CD4-positive, CD25-positive, alpha-beta regulatory T cell (primary cell): ENCODE measurements around the gene C1orf174. TPM values are rescaled to one million over a fixed set of nuclear protein-coding genes. Genes with fewer than 3 reads are reported as not detected.
A peak's percentile ranks its signal among the peaks of the same experiment; 100 is the strongest.

Source experiments
- ATAC-seq, 2 donors: fragments of 150-1000 bp; cut with Tn5 transposase; one replicate each; pipeline ENCODE4 v1.10.0; 2021; ENCODE audit warnings: low read depth in 2 of 2, moderate number of reproducible peaks in 2 of 2, moderate library complexity in 1 of 2
- DNase-seq, 3 donors: peaks; one replicate each; pipeline versions ENCODE4 v3.0.0 to v3.0.0-alpha.2; 2012 to 2022; ENCODE audit warnings: mixed read lengths in 1 of 3
- H3K27ac ChIP-seq: one replicate; pipeline ENCODE4 v1.7.0; 2013; ENCODE audit warnings: mild to moderate bottlenecking, low read length; ENCODE audit not compliant: insufficient read depth, poor library complexity, severe bottlenecking
- H3K27me3 ChIP-seq: one replicate; pipeline ENCODE4 v1.7.0; 2013; ENCODE audit warnings: low read length; ENCODE audit not compliant: control insufficient read depth, insufficient read depth
- H3K36me3 ChIP-seq: one replicate; pipeline ENCODE4 v1.7.0; 2013; ENCODE audit warnings: mild to moderate bottlenecking, low read length, moderate library complexity; ENCODE audit not compliant: control insufficient read depth, insufficient read depth
- H3K4me1 ChIP-seq: 2 replicates; pipeline ENCODE4 v1.7.0; 2013; ENCODE audit warnings: mild to moderate bottlenecking, low read length; ENCODE audit not compliant: insufficient read depth, control insufficient read depth, poor library complexity, severe bottlenecking
- H3K4me3 ChIP-seq: one replicate; pipeline ENCODE4 v1.7.0; 2013; ENCODE audit warnings: low read depth, mild to moderate bottlenecking, low read length, moderate library complexity
- H3K9me3 ChIP-seq, 2 experiments: 1 replicate in 1 of 2; 2 replicates in 1 of 2; pipeline ENCODE4 v1.7.0; 2013; ENCODE audit warnings: low read length in 2 of 2, mild to moderate bottlenecking in 1 of 2, moderate library complexity in 1 of 2; ENCODE audit not compliant: control insufficient read depth in 2 of 2
- H3K27ac Mint-ChIP-seq, 3 donors: one replicate each; pipeline ENCODE4 v1.8.0; 2020 to 2022; ENCODE audit warnings: mild to moderate bottlenecking in 3 of 3, mixed read lengths in 3 of 3, moderate library complexity in 2 of 3
- H3K27me3 Mint-ChIP-seq: one replicate; pipeline ENCODE4 v1.8.0; 2022; ENCODE audit warnings: mild to moderate bottlenecking, mixed read lengths
- H3K36me3 Mint-ChIP-seq: one replicate; pipeline ENCODE4 v1.8.0; 2020; ENCODE audit warnings: mixed read lengths
- H3K4me1 Mint-ChIP-seq, 4 donors: one replicate each; pipeline ENCODE4 v1.8.0; 2020 to 2022; ENCODE audit warnings: mixed read lengths in 4 of 4, mild to moderate bottlenecking in 1 of 4
- H3K4me3 Mint-ChIP-seq, 4 donors: one replicate each; pipeline ENCODE4 v1.8.0; 2020 to 2022; ENCODE audit warnings: mild to moderate bottlenecking in 4 of 4, mixed read lengths in 4 of 4, moderate library complexity in 3 of 4
- H3K9me3 Mint-ChIP-seq, 7 donors: one replicate each; pipeline ENCODE4 v1.8.0; 2020 to 2022; ENCODE audit warnings: mixed read lengths in 7 of 7, mild to moderate bottlenecking in 3 of 7, moderate library complexity in 2 of 7
- polyA plus RNA-seq, 4 donors: library from polyadenylated mRNA; unstranded; fragments of 300-500 nt; fragmentation: Illumina TruSeq; gene quantifications; one replicate each; pipeline ENCODE4 v1.2.3, GENCODE V29; 2021
- total RNA-seq: library from RNA; stranded (reverse); gene quantifications from one replicate; pipeline ENCODE4 v1.2.3, GENCODE V29; 2022

C1orf174 gene
- total and polyA plus RNA-seq, 5 donors from 2014 or later, result 15.4 to 33.3 (median 26.3) TPM

GRCh38 chr1:3895279-3895950, 4.7 kb downstream of the C1orf174 start:
- DNase-seq (no peak), ATAC-seq (no peak)
- Histone ChIP-seq H3K4me1 (peaks cover 9% of the 10 kb centered on the region), H3K9me3 (peaks cover 0 to 10% of the 10 kb centered on the region in 2 experiments), H3K4me3 (no peak overlapping the region), H3K27me3 (no peaks in the 10 kb centered on the region), H3K36me3 (peaks cover 24% of the 10 kb centered on the region), H3K27ac (no peak overlapping the region)
- peak overlapping the region in 2 of 4 donors; percentile 35 to 83 for H3K4me3 Mint-ChIP-seq
- no peak overlapping the region for H3K27ac Mint-ChIP-seq
- no peaks in the 10 kb centered on the region for H3K27me3 Mint-ChIP-seq
- H3K4me1 Mint-ChIP-seq, result peaks cover 14 to 42% (median 28%) of the 10 kb centered on the region in 4 donors
- peaks cover 16% of the 10 kb centered on the region for H3K36me3 Mint-ChIP-seq
- H3K9me3 Mint-ChIP-seq, result peaks cover 0 to 14% (median 4%) of the 10 kb centered on the region in 7 donors

GRCh38 chr1:3894626-3895278, 5.3 kb downstream of the C1orf174 start:
- no peak overlapping the region for H3K4me3 ChIP-seq
- no peaks in the 10 kb centered on the region for H3K27me3 ChIP-seq
- no peaks in the 10 kb centered on the region for H3K27me3 Mint-ChIP-seq
- H3K36me3 ChIP-seq, result peaks cover 31% of the 10 kb centered on the region
- H3K9me3 ChIP-seq, result peaks cover 0 to 10% of the 10 kb centered on the region in 2 experiments
- H3K27ac ChIP-seq, result no peak overlapping the region
- peaks cover 14 to 41% (median 26%) of the 10 kb centered on the region in 4 donors for H3K4me1 Mint-ChIP-seq
- H3K27ac Mint-ChIP-seq, result no peak overlapping the region
- ATAC-seq, result no peak
- DNase-seq, result no peak
- H3K4me3 Mint-ChIP-seq, result peak overlapping the region in 1 of 4 donors; percentile 83
- peaks cover 9% of the 10 kb centered on the region for H3K4me1 ChIP-seq
- H3K9me3 Mint-ChIP-seq, result peaks cover 0 to 14% (median 4%) of the 10 kb centered on the region in 7 donors
- peaks cover 22% of the 10 kb centered on the region for H3K36me3 Mint-ChIP-seq

- peak overlapping the region in 1 of 3 donors; percentile 50 for H3K27ac Mint-ChIP-seq
- peaks cover 42% of the 10 kb centered on the region for H3K36me3 ChIP-seq
- H3K4me1 ChIP-seq, result no peaks in the 10 kb centered on the region
- no peaks in the 10 kb centered on the region for H3K27me3 Mint-ChIP-seq
- no peak overlapping the region for H3K27ac ChIP-seq
- H3K4me3 Mint-ChIP-seq, result no peak overlapping the region
- no peak overlapping the region for H3K4me3 ChIP-seq
- H3K9me3 ChIP-seq, result peaks cover 0 to 6% of the 10 kb centered on the region in 2 experiments
- ATAC-seq (no peak), DNase-seq (no peak)
- peaks cover 7 to 28% (median 18%) of the 10 kb centered on the region in 4 donors for H3K4me1 Mint-ChIP-seq
- no peaks in the 10 kb centered on the region for H3K27me3 ChIP-seq
- H3K9me3 Mint-ChIP-seq, result peaks cover 0 to 9% (median 4%) of the 10 kb centered on the region in 7 donors
- peaks cover 22% of the 10 kb centered on the region for H3K36me3 Mint-ChIP-seq
Measured at GRCh38 chr1:3893190-3893589, 6.9 kb downstream of the C1orf174 start.

GRCh38 chr1:3892748-3893147, 7.3 kb downstream of the C1orf174 start:
- peaks cover 0 to 2% of the 10 kb centered on the region in 2 experiments for H3K9me3 ChIP-seq
- H3K27me3 ChIP-seq, result no peaks in the 10 kb centered on the region
- no peaks in the 10 kb centered on the region for H3K27me3 Mint-ChIP-seq
- H3K27ac Mint-ChIP-seq, result peak overlapping the region in 1 of 3 donors; percentile 50
- H3K4me3 Mint-ChIP-seq, result no peak overlapping the region
- no peak overlapping the region for H3K4me3 ChIP-seq
- H3K4me1 Mint-ChIP-seq, result peaks cover 7 to 23% (median 16%) of the 10 kb centered on the region in 4 donors
- peaks cover 0 to 7% (median 2%) of the 10 kb centered on the region in 7 donors for H3K9me3 Mint-ChIP-seq
- peaks cover 27% of the 10 kb centered on the region for H3K36me3 Mint-ChIP-seq
- no peak for ATAC-seq
- peaks cover 45% of the 10 kb centered on the region for H3K36me3 ChIP-seq
- H3K4me1 ChIP-seq, result no peaks in the 10 kb centered on the region
- DNase-seq, result no peak
- H3K27ac ChIP-seq, result no peak overlapping the region

GRCh38 chr1:3891329-3891865, 8.7 kb downstream of the C1orf174 start:
- Histone ChIP-seq H3K4me3 (no peak overlapping the region), H3K27ac (no peak overlapping the region), H3K9me3 (no peaks in the 10 kb centered on the region), H3K27me3 (no peaks in the 10 kb centered on the region), H3K4me1 (no peaks in the 10 kb centered on the region), H3K36me3 (peaks cover 52% of the 10 kb centered on the region)
- no peaks in the 10 kb centered on the region for H3K27me3 Mint-ChIP-seq
- peaks cover 23% of the 10 kb centered on the region for H3K36me3 Mint-ChIP-seq
- peaks cover 0 to 15% (median 7%) of the 10 kb centered on the region in 4 donors for H3K4me1 Mint-ChIP-seq
- no peak overlapping the region for H3K4me3 Mint-ChIP-seq
- no peak for DNase-seq
- no peak overlapping the region for H3K27ac Mint-ChIP-seq
- peaks cover 0 to 1% (median 0%) of the 10 kb centered on the region in 7 donors for H3K9me3 Mint-ChIP-seq
- no peak for ATAC-seq

- H3K4me3 Mint-ChIP-seq, result no peak overlapping the region
- H3K4me3 ChIP-seq, result no peak overlapping the region
- ATAC-seq, result no peak
Measured at GRCh38 chr1:3890389-3891328, 9.4 kb downstream of the C1orf174 start.

GRCh38 chr1:3889936-3890335, 10.1 kb downstream of the C1orf174 start:
- Histone ChIP-seq H3K4me1 (no peaks in the 10 kb centered on the region), H3K36me3 (peaks cover 59% of the 10 kb centered on the region), H3K4me3 (no peak overlapping the region), H3K27ac (peak overlapping the region; percentile 14), H3K27me3 (no peaks in the 10 kb centered on the region), H3K9me3 (no peaks in the 10 kb centered on the region)
- Mint-ChIP-seq H3K9me3 (peaks cover 0 to 1% (median 0%) of the 10 kb centered on the region in 7 donors), H3K4me3 (no peak overlapping the region), H3K27me3 (no peaks in the 10 kb centered on the region), H3K36me3 (peaks cover 26% of the 10 kb centered on the region), H3K4me1 (peaks cover 0 to 11% (median 7%) of the 10 kb centered on the region in 4 donors), H3K27ac (peak overlapping the region in 1 of 3 donors; percentile 69)
- ATAC-seq (no peak), DNase-seq (no peak)

More at GRCh38 chr1:3890389-3891328, 9.4 kb downstream of the C1orf174 start:
- Mint-ChIP-seq H3K27ac (peak overlapping the region in 2 of 3 donors; percentile 60 to 69), H3K9me3 (peaks cover 0 to 1% (median 0%) of the 10 kb centered on the region in 7 donors), H3K36me3 (peaks cover 25% of the 10 kb centered on the region), H3K4me1 (peaks cover 0 to 11% (median 7%) of the 10 kb centered on the region in 4 donors), H3K27me3 (no peaks in the 10 kb centered on the region)
- no peaks in the 10 kb centered on the region for H3K4me1 ChIP-seq
- DNase-seq, result peak in 1 of 3 donors; percentile 30
- H3K27me3 ChIP-seq, result no peaks in the 10 kb centered on the region
- H3K36me3 ChIP-seq, result peaks cover 59% of the 10 kb centered on the region
- no peaks in the 10 kb centered on the region for H3K9me3 ChIP-seq
- H3K27ac ChIP-seq, result peak overlapping the region; percentile 14
